Limb (tissue), 2 donors: Measurements from ENCODE around the gene NUDCD3.

ENCODE experiments used
- DNase-seq, 2 donors: peaks; one replicate each; pipeline ENCODE4 v3.0.0-alpha.2; 2016; ENCODE audit errors: extremely low spot score in 2 of 2

Gene NUDCD3

DNA sequence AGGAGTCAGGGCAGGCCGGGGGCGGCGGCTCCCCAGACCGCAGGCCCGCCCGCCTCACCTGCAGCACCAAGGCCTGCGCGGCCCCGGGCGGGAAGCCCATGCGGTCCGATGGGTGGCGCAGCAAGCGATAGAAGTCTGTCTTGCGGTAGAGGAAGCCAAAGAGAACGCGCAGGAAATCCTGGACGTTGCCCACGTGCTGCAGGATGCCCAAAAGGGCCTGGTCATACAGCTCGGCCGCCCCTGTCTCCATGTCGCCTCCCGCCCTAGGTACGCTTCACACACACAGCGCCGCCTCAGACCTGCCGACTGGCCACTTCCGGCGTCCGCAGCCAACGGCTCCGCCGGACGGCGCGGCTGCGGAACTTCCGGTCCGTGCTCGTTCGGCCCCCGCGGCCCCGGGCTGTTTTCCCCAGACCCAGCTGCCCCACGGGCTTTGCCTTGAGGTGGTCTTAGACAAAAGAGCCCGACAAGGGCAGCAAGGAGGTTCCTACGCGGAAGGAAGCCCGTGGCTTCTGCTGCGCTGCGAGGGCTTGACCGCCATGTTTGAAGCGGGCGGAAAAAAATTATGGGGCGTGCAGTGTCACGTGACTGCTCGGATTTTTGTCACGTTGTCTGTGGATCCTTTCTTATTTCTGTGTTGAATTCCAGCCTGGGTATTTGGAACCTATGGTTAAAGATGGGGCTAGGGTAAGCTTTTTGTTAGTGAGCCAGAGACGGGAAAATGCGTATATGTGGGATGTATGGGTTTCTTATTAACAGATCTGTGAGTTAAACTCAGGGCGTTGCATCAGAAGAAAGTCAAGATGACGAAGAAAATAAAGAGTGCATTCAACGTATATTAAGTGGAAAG is at the start of gene NUDCD3:
Gene NUDCD3 (minus strand): TSS at position 308 of the 850 bp plus-strand sequence. CDS start 58 bp downstream, at position 250.
- DNase-seq: peak; percentile 86 to 89

DNA sequence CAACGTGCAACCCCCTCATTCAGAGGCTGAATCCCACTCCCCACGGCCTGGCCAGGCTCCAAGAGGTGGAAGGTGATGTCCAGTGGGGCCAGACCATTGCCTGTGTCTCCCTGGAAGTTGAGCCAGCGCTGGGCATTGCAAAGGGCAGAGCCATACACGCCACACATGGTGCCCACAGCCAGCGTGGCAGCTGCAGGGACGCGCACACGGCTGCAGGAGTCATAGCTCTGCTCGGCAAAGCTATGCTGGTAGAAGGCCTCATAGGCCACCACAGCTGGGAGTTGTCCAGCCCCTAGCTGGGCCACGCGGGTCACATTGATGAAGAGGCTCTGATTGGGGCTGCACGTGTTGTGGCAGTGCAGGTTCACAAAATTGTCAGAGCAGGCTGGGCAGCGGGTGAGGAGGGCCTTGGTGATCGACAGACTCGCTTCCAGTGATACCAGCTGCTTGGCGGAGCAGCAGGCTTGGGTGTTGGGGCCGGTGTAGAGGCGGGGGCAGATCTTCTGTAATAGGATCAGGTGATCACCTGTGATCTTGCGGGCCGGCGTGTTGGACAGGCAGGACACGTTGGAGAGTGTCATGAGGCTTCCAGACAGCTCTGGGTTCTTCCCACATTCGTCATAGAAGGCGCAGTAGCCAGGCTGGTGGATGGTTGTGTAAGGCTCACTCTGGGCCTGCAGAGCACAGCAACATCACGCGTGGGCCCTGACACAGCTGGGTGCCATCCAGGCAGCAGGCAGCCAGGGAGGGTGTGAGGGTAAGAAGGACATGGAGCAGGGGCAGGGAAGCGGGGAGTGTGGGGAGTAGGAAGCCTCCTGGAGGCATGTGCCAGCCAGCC is 49.4 kb upstream of the NUDCD3 start:
- DNase-seq: no peak

DNA sequence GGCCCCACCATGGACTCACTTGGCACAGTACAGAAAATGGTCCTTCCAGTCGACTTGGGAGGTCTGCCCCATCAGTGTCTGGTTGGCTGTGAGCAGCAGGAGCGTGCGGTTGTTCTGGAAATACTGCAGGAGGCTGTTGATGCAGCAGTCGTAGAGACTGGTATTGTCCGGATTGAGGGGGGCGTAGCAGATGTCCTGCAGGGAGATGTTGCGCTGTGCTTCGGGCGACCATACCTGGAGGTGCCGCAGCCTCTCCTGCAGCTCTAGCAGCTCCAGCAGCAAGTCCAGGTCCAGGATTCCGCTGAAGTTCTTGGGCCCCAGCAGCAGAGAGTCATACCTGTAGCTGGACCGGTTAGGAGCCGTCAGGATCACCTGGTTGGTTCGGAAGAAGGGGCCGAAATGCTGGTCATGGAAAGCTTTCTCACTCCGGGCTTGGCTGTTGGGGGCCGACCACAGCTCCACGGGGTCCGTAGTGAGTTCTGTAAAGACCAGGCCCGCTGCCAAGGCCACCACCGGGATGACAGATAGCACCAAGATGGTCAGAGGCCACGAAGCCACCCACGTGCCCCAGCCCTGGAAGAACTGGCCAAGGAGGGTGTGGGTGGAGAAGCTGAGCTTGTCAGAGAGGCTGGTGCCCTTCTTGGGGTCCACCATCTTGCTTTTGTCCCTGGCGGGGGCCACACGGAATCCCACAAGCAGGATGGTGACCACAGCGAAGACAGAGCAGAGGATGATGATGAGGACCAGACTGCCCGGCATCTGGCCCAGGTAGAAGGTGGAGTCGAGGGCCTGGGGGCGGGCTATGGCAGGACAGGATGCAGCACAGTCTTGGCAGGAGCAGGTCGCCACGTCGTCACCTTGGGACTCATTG is 48.6 kb upstream of the NUDCD3 start:
- DNase-seq: no peak

GRCh38 chr7:44538093-44538797 is 47.8 kb upstream of the NUDCD3 start:
- DNase-seq: no peak

DNA sequence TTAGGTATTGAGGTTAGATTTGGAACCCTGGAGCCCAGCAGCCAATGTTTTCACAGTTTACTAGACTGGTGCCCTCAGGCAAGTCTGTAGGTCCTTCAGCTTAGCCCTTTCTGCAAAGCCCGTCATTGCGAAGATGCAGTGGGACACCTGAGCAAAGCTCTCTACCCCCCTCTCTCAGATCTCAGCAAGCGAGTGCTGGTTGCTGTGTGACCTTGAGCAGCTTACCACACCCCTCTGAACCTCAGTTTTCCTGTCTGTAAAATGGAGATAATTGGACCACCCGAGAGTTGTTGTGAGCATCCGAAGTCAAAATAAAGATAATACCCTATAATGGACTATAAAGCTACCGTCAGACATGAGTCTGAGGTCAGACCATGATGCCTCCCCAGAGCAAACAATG is 47.0 kb upstream of the NUDCD3 start:
- DNase-seq: no peak

DNA sequence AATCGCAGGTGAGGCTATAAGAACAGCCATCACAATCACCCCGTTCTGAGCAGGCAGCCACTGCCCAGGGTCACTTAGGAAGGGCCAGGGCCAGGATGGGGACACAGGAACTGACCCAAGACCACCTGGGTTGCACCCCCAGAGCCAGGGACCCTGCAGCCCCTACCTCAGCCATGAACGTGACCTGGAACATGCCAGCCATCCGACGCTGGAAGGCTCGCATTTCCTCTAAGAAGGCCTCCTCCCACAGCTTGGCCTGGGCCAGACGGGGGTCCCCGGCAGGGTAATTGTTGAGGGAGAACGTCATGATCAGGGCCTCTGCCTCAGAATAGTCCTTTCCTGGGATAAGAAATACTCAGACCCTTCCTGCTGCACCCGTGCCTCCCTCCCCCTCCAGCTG is 45.6 kb upstream of the NUDCD3 start:
- DNase-seq: no peak

- no peak for DNase-seq
Measured at GRCh38 chr7:44535348-44536064, 45.0 kb upstream of the NUDCD3 start.

GRCh38 chr7:44534501-44534900 is 44.0 kb upstream of the NUDCD3 start:
- DNase-seq: no peak

GRCh38 chr7:44534087-44534486 is 43.6 kb upstream of the NUDCD3 start:
- DNase-seq: no peak

DNA sequence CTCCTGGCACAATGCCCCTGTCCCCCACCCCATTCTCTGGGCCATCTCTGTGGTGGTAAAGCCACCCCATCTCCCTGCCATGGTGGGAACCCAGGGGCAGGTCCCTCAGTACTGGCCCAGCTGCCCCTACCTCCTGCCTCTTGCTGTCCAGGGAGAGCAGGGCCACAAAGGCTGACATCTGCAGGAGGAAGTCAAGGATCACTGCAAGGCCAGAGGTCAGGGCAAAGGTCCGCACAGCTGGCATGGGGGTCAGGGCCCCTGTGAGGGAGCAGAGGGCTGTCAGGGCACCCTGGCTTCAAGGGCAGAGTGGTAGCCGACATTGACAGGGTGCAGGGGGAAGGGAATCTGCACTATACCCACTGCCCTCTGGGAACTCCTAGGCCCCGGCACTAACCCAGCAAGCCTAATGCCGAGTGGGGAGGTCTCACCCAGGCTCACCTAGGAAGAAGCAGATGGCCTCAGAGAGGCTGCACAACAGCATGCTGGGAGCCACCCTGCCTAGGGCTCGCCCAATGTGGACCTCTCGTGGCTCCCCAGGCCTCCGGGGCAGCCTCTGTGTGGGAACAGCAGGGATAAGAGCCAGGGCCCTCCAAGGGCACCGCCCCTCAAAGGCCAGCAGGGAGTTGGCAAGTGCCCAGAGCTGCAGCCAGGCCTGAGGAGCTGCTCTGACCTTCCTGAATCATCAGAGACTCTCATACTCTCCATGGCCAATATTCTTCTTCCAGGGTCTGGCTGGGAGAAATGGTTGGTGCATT is 43.0 kb upstream of the NUDCD3 start:
- DNase-seq: no peak

DNA sequence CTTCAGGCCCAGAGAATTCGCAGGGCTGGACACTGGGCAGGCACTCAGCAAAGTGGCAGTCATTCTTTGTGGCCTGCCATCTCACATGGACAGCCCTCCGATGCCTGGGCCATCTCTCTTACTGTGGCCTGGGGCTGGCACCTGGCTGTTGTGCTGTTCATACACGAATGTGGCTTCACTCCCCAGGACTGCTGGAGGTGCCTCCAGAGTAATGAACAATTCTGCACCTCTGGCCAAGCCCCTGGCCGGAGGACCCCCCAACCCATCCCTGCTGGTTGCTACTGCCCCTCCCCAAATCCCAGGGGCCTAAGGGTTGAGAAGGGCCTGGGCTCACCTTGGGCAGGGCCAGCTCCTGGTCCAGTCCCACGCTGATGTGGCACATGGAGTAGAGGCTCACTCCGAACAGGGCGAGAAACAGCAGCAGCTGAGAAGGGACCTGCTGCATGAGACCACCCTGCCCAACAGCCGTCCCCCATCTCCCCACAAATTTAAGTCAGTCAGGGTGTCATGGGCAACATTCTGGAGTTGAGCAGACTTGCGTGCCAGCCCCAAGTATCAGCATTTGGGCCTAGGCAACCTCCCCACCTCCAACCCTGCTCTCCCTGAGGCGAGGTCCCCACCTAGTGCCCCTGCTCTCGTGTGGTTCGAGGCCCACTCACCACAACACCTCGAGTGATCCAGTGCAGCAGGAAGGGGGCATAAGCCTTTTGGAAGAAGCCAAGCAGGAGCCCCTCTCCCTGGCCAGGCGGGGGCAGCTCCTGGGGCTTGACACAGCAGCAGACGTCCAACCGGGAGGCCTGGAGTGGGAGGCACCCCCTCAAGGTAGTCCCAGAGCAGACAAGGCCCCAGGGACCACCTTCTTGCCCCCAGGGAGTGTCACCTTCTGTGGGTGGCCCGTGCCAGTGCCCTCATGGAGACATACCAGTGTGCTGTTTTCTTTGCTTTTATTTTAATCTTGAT is 41.2 kb upstream of the NUDCD3 start:
- no peak for DNase-seq

DNA sequence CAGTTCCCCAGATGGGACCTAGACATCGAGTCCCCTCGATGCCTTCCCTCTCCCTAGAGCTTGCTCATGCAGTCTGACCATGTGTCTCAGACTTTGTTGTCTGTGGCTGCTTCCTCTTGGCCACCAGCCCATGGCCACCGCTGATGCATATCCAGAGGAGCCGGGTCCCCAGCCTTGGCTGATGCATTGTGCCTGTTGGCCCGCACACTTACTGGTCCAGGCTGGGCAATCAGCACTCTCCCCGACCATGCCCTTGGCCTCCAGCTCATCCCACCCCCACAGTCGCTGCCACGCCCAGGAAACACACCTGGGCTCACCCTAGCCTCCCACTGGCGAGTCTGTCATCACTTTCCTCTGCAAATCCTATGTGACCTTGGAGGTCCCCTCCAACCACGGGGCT is 40.5 kb upstream of the NUDCD3 start:
- DNase-seq: no peak

- DNase-seq: no peak
Measured at GRCh38 chr7:44524811-44525388, 34.4 kb upstream of the NUDCD3 start.

DNA sequence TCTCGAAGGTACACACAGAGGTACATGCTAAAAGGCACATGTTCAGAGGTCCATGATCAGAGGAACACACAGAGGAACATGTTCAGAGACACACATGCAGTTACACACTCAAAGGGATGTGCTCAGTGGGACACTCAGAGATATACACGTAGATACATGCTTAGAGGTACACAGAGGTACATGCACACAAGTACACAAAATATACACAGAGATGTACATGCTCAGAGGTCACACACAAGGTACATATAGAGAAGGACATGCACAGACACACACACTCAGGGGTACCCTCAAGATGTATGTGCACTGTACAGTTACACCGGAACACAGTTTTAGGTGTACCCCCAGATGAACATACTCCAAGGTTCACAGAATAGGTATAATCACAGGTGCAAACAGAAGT is 31.9 kb upstream of the NUDCD3 start:
- no peak for DNase-seq

DNA sequence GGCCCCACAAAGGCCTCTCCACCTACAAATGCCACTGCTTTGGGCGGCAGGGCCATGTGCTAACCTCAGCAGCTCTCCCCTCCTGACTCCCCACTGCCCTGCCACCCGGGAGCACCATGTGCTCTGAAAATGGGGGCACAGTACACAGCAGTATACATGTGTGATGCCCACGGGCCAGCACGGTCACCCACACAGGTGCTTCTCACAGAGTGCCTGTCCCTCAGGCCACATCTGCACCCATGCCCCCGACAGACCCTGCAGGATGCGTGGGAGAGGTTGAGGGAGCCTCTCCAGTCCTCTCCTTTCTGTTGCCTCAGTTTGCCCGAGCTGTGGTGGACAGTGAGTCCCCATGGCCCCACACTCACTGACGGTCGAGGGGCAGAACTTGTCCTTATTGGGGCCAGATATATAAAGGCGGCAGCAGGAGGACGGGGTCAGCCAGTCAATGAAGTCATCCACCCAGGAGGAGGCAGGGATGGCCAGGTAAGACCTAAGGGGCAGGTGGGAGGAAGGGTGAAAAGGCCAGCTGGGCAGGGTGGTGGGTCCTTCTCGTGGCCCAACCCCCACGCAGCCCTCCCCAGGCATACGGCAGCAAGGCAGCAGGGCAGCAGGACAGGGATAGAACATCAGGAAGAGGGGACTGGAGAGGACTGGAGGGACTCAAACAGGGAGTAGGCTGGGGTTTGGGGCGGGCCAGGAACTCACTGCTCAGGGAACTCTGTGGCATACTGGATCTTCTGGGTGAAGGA is 31.1 kb upstream of the NUDCD3 start:
- no peak for DNase-seq

DNA sequence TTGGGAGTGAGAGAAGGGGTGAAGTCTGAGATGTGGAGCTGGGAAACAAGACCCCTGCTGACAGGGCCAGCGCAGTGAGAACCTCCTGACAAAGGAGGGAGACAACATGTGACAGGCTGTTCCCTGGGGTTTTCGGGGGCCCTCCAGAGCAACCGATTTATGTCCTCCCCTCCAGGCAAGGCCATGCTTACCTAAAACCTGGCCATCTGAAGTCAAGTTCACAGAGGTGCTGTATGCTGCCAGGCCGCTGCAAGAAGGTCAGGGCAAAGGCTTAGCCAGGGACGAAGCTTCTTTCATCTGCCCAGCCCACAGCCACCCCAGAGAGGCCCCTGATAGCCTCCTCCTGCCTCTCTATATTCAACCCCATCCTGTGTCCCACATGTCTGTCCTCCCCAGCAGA is 30.1 kb upstream of the NUDCD3 start:
- no peak for DNase-seq

DNA sequence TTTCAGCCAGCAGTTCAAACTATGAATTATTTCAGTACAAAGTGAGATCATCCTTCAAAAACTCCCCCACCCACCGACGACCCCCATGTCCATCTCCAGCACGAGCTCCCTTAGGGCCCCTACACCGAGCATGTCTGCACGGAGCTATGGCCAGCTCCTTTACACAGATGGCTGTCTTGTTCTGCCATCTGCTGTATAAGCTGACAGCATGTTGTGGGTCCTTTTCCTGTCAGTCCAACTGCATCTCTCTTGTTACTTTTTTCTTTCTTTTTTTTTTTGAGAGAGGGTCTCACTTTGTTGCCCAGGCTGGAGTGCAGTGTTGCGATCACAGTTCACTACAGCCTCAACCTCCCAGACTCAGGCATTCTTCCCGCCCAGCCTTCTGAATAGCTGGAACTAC is 29.1 kb upstream of the NUDCD3 start:
- no peak for DNase-seq
